ENCODE measurements around the gene DESI2.

Gene DESI2

GRCh38 chr1:244652623-244653438 lies at the start of gene DESI2:
TSS of gene DESI2 (plus strand) at chr1:244653126. CDS start at chr1:244653314, 188 bp downstream.
- DNase-seq: peak; percentile 100

DNA sequence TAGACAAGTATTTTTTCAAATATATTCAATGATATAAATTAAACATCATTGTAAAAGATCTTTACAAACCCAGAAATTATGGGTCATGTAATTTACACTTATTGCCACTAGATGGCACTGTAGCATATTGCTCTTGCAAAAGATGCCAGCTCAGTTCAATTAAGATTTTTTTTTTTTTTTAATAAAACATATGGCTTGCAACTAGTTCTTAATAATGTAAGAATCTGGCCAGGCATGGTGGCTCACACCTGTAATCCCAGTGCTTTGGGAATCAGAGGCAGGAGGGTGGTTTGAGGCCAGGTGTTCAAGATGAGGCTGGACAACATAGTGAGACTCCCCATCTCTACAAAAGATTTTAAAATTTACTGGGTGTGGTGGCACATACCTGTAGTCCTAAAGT lies 49.4 kb upstream of the DESI2 start:
- peak; percentile 12 for DNase-seq

GRCh38 chr1:244605835-244606370 lies 47.0 kb upstream of the DESI2 start:
- DNase-seq: no peak

GRCh38 chr1:244614113-244614836 lies 38.7 kb upstream of the DESI2 start:
- peak; percentile 67 for DNase-seq

DNA sequence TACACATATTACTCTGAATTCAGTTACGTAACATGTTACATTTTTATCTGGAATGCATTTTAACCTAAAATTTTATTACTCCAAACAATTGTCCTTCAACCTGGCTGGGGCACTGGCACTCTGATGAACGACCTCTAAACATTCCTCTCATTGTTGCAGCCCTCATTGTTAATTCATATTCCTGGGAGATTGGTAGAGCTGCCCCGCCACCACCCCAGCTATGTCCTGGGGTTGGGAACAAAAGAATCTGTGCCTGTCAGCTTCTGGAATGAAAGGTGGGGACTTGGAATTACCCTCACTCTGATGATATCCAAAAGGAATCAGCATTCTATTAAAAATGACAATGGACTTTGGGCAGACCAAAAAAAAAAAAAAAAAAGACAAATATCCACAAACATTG lies 38.0 kb upstream of the DESI2 start:
- no peak for DNase-seq

DNA sequence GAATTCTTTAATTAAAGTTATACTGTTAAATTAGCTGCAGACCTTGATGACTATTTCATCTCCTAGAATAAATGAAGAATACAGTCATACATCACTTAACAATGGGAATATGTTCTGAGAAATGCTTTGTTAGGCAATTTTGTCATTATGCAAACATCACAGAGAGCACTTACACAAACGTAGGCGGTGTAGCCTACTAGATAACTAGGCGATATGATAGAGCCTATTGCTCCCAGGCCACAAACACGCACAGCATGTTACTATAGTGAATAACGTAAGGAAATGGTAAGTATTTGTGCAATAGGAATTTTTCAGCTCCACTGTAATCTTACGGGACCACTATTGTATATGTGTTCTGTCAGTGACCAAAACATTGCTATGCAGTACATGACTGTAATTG lies 37.6 kb upstream of the DESI2 start:
- DNase-seq: no peak

DNA sequence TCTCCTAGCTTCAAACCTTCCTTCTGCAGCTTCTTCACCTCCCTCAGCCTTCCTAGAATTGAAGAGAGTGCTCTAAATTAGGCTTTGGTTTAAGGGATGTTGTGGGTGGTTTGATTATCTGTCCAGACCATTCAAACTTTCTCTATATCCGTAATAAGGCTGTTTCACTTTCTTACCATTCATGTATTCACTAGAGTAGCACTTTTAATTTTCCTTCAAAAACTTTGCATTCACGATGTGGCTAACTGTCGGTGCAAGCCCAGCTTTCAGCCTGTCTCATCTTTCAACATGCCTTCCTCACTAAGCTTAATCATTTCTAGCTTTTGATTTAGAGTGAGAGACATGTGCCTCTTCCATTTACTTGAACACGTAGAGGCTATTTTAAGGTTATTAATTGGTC lies 26.2 kb upstream of the DESI2 start:
- no peak for DNase-seq

GRCh38 chr1:244628789-244629188 lies 24.1 kb upstream of the DESI2 start:
- DNase-seq: no peak

DNA sequence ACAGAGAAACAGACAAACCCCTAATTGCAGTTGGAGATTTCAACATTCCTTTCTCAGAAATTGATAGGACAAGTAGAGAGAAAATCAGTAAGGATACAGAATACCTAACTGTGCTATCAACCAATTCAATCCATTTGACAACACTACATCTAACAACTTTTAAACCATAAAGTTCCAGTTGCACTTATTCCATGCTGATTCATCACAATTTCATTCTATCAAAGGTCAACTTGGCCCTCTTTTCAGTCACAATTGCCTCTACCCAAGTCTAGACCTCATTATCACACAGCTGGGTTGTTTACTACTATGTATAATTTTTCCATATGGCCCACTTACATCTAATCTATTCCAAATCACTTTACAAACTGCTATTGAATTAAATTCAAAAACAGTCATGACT lies 19.8 kb upstream of the DESI2 start:
- no peak for DNase-seq

GRCh38 chr1:244634546-244634945 lies 18.4 kb upstream of the DESI2 start:
- no peak for DNase-seq

DNA sequence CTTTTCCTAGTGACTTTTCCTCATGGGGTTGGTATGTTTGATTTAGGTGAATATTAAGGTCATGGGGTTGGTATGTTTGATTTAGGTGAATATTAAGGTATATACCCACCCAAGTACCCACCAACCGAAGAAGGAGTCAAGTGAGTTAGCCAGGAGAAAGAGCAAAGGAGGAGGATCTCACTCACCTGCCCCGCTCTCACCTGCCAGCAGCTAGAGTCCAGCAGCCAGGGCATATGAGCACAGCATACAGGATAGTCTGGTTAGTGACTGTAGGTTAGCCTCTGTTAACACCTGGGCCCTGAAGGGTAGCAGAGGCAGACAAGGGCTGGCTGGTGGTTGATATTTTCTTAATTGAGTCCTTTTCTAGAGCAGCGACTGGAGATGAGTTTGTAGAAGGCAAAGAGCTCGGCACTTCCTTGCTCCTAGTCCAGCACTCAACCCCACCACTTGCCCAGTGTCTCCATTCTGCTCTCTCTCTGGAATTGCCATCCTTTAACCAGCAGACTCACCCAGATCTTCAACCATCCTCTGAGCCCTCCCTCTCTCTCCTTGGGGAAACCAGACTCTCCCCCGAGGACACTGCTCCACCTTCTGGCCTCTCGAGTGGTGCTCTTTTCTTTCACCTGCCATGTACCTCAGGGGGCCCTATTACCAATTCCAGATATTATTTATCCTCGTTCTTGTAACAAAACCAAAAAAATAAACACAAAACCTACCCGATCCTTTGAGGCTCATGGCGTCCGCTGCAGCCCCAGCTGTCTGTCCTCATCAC lies 16.3 kb upstream of the DESI2 start:
- DNase-seq: no peak

- no peak for DNase-seq
Observed at GRCh38 chr1:244639561-244639960, 13.4 kb upstream of the DESI2 start.

DNA sequence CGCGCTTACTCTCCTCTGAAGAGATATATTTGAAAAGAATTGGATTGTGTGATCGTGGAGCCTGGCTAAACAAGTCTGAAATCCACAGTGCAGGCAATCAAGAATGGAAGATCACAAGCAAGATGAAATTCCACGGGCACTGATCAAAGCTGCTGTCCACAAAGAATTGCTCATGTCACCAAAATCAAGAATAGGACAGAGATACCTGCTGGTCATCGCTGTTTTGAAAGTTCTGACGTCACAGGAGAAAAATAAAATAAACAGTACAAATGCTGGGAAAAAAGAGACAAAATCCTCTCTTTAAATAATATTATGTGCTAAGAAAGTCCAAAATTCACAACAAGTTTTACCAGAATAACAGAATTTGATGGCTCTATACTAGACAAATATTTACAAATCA lies 12.0 kb upstream of the DESI2 start:
- DNase-seq: no peak

DNA sequence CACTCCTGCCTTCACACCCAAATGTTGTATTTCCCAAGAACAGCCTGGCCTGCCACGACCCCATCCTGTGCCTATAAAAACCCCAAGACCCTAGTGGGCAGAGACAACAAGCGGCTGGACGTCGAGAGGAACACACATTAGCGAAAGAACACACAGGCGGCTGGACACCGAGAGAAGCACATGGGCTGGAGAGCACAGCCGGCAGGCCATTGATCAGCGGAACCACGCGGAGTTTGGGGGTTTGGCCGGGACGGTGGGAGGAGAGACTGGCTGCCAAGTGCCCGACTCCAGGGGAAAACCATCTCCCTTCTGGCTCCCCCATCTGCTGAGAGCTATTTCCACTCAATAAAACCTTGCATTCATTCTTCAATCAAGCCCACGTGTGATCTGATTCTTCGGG lies 10.4 kb upstream of the DESI2 start:
- DNase-seq: no peak

GRCh38 chr1:244642988-244643387 lies 9.9 kb upstream of the DESI2 start:
- no peak for DNase-seq

DNA sequence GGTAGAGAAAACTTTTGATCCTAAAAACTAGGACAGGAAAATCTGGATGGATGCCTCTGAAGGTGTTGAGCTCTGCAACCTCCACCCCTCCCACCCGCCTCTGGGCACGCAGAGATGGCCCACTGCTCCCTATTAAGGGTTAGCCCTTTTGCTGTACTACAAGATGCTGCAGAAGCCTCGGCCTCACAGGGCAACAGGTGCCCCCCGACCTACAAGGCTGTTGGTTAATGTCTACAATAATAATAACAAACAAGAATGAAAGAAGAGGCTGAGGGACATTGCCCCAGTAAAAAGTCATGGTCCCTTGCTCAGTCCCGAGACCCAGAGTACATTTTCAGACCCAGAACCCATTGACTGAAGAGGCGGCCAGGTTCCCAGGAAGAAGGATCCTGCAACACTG lies 7.5 kb upstream of the DESI2 start:
- no peak for DNase-seq

DNA sequence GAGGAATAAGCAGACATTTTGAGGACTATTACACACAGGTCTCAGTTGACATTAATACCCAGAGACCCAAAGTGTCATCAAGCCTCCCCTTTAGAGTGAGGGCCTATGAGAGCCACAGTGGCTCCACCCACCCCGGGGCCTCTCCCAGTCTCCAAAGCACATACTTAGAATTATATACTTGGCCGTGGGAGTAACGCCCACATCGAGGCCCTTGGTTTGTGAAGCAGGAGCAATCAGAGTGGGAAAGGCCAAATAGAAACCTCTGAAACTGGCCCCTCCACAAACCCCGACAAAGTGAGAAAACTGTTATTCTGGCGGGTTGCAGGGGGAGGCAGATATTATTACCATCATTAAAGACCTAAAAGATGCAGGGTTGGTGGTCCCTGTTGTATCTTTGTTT lies 7.0 kb upstream of the DESI2 start:
- no peak for DNase-seq

DNA sequence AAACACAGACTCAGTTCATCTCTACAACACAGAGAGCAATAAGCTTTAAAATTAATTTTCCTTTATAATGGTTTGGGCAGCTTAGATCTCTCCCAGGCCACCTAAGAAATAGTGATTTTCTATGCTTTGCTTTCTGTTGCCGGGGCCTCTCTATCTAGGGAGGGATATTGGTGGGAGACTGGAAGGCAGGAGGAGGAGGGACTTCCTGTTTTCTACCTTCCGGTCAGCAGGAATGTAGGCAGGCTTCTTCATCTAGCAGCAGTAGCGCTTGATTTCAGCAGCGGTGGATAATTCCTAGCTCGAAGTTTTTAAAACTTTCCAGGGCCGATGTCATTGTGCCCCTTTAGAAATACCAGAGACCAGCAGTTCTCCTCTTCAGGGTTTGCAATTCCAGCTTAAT lies 5.1 kb upstream of the DESI2 start:
- DNase-seq: no peak

GRCh38 chr1:244651956-244652622 lies 837 bp upstream of the DESI2 start:
- no peak for DNase-seq

- DNase-seq: no peak
Observed at GRCh38 chr1:244653439-244654107, 647 bp downstream of the DESI2 start.

DNA sequence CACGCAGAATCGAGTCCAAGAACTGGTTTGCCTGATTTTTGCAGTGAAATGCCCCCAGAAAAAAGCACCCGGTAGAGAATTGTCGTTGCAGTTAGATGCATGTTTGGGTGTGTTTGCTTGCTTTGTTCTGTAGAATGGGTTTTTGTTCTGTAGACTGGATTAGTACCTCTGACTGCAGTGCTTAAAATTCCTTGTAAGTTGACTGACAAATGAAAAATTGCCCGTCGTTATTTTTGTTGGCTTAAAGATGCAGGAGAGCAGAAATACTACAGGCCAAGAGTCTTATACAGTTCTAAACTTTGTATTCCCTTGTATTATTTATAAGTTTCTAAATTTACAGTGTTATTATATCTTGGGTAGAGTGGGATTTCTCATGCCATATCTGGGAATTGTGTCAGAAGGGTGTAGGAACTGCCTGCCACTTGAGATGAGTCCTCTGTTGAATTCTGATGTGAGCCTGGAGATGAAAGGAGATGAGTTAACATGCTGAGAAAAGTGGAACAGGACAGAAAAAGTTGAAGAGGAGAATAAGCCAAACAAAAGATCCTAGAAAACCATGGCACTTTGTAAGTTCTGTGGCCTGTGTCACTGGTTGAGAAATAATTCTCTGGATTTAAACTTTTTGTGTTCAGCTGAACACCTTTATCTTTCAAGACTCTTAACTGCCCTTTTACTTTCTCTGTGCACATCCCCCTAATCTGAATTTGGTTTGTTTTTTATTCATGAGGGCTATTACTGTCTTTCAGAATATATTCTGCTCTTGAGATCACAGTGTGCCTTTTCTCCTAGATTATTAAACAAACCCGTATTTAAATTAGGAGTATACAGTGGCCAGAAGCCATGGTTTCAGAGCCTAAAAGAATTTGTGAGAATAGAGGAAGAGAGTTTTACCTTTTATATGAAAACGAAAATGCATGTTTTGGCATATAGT lies 1.4 kb downstream of the DESI2 start:
- DNase-seq: no peak

All from NCI-H1092 (cell line).